GM12875 (cell line): ENCODE measurements around the gene AQP12B.

ENCODE experiments used
- H3K4me3 ChIP-seq: one replicate; pipeline ENCODE4 v1.5.1; 2011; ENCODE audit warnings: low read depth, low read length, control low read depth
- TF ChIP-seq, protein P1 (sequence below): IDR thresholded peaks from 2 replicates; pipeline ENCODE4 v1.5.1; 2011; ENCODE audit warnings: low read depth, mild to moderate bottlenecking, control low read depth, inconsistent platforms, low read length, moderate library complexity, borderline replicate concordance; ENCODE audit not compliant: insufficient read depth

AQP12B gene

GRCh38 chr2:240627736-240628506 is 54.8 kb downstream of the AQP12B start:
- H3K4me3 ChIP-seq: no peak overlapping the region
- TF ChIP-seq, protein P1, sequence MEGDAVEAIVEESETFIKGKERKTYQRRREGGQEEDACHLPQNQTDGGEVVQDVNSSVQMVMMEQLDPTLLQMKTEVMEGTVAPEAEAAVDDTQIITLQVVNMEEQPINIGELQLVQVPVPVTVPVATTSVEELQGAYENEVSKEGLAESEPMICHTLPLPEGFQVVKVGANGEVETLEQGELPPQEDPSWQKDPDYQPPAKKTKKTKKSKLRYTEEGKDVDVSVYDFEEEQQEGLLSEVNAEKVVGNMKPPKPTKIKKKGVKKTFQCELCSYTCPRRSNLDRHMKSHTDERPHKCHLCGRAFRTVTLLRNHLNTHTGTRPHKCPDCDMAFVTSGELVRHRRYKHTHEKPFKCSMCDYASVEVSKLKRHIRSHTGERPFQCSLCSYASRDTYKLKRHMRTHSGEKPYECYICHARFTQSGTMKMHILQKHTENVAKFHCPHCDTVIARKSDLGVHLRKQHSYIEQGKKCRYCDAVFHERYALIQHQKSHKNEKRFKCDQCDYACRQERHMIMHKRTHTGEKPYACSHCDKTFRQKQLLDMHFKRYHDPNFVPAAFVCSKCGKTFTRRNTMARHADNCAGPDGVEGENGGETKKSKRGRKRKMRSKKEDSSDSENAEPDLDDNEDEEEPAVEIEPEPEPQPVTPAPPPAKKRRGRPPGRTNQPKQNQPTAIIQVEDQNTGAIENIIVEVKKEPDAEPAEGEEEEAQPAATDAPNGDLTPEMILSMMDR: no peak

DNA sequence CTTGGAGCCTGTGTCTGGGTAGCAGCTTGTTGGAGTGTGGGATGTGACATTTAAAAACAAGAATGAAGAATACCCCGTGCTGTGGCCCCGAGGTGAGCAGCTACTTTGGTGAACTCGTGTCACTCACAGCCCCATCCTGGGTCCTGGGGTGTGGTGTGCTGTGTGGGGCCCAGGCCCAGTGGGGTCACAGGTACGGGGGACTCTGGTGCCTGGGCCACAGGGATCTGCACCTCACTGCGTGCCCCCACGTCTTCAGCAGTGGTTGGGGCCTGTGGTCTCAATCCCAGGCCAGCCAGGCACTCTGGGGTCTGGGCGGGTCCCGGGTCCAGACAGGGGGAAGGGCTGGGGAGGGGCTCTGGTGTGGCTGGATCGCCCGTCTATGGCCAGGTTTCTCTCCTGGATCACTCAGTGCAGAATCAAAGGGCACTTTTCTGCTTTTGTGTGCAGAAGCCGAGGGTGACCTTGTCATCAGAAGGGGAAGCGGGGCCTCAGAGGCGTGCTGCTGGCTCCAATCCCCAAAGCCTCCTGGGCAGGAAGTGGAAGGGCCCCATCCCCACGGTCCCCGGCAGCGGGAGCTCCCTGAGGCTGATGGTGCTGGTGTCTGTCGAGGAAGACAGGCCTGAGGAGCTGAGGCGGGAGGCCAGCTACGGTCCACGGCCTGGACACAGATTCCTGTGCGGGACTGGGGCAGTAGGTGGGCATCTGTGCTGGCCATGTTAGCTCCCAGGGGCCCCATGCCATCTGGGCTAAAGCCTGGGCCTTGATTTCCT is 56.0 kb downstream of the AQP12B start:
- no peak overlapping the region for H3K4me3 ChIP-seq
- TF ChIP-seq, protein P1: no peak
